GM23248 (cell line): ENCODE measurements around the gene PTPRR.

Experiments used
- EZH2 ChIP-seq: fragments of 200-600 bp; sonication (generic); IDR thresholded peaks from 2 replicates; pipeline ENCODE4 v1.6.1; 2018; ENCODE audit warnings: antibody characterized with exemption, mild to moderate bottlenecking; ENCODE audit not compliant: insufficient read depth, poor library complexity, severe bottlenecking
- EZH2phosphoT487 ChIP-seq: fragments of 200-600 bp; sonication (generic); IDR thresholded peaks from 2 replicates; pipeline ENCODE4 v1.6.1; 2018; ENCODE audit warnings: antibody characterized with exemption, moderate library complexity, mild to moderate bottlenecking, low read depth; ENCODE audit not compliant: insufficient read depth

DNA sequence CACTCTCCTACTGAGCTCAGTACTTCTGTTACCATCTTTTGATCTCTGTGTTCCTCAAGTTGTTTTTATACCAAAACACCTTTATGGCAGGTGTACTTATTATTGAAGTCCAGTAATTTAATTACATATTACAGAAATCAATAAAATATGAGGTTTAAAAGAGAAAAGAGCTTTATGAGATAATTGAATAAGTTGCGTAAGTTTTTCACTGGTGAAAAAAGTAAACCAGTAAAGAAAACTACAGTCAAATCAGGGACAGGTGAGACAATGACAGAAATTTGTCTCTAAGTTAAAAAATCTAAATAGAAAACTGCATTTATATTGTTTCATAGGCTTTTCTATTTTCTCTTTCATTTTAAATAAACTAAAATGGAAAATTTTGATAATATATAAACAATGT, 254.2 kb downstream of the PTPRR start:
- no peak for TF ChIP-seq EZH2phosphoT487
- TF ChIP-seq EZH2 = no peak
